DMS 273 (cell line): ENCODE results near the gene REEP1.
"Not testable (repeated sequence)": the region's sequence is repeated elsewhere in the genome, so short reads cannot be mapped to it uniquely, and the experiment has no call there.

Source experiments
- DNase-seq: peaks from one replicate; lab custom pipeline; 2025; ENCODE audit not compliant: unreplicated experiment; lab: John Stamatoyannopoulos, UW

The REEP1 gene

GRCh38 chr2:86245222-86245621 lies 92.2 kb downstream of the REEP1 start:
- not testable (repeated sequence) for DNase-seq

GRCh38 chr2:86244781-86245180 lies 92.6 kb downstream of the REEP1 start:
- DNase-seq, result not testable (repeated sequence)

- DNase-seq, result no peak
These were observed 93.3 kb downstream of the REEP1 start for GRCh38 chr2:86243950-86244733.

GRCh38 chr2:86243272-86243671 lies 94.2 kb downstream of the REEP1 start:
- DNase-seq, result no peak

- DNase-seq, result no peak
These were observed 95.8 kb downstream of the REEP1 start for GRCh38 chr2:86241611-86242010.

- DNase-seq, result no peak
These were observed 97.2 kb downstream of the REEP1 start for GRCh38 chr2:86240251-86240650.

- no peak for DNase-seq
These were observed 97.7 kb downstream of the REEP1 start for GRCh38 chr2:86239745-86240144.

GRCh38 chr2:86239326-86239725 lies 98.1 kb downstream of the REEP1 start:
- no peak for DNase-seq

- no peak for DNase-seq
These were observed 99.1 kb downstream of the REEP1 start for GRCh38 chr2:86238354-86238753.

GRCh38 chr2:86237172-86237571 lies 100.3 kb downstream of the REEP1 start:
- DNase-seq, result no peak

GRCh38 chr2:86235196-86235980 lies 102.0 kb downstream of the REEP1 start:
- DNase-seq, result no peak

GRCh38 chr2:86234563-86235131 lies 102.8 kb downstream of the REEP1 start:
- DNase-seq, result no peak

GRCh38 chr2:86233436-86233835 lies 104.0 kb downstream of the REEP1 start:
- DNase-seq, result no peak

- peak; percentile 9 for DNase-seq
These were observed 104.5 kb downstream of the REEP1 start for GRCh38 chr2:86232910-86233309.

- DNase-seq, result no peak
These were observed 105.0 kb downstream of the REEP1 start for GRCh38 chr2:86232373-86232784.

GRCh38 chr2:86231680-86232372 lies 105.6 kb downstream of the REEP1 start:
- no peak for DNase-seq

GRCh38 chr2:86230961-86231360 lies 106.5 kb downstream of the REEP1 start:
- no peak for DNase-seq

GRCh38 chr2:86229221-86229620 lies 108.2 kb downstream of the REEP1 start:
- DNase-seq, result no peak

- not testable (repeated sequence) for DNase-seq
These were observed 108.9 kb downstream of the REEP1 start for GRCh38 chr2:86228574-86228973.

- no peak for DNase-seq
These were observed 109.7 kb downstream of the REEP1 start for GRCh38 chr2:86227685-86228084.
